Measurements from ENCODE around the gene CTAGE9.
A peak's percentile ranks its signal among the peaks of the same experiment; 100 is the strongest.

Gene CTAGE9

GRCh38 chr6:131685266-131685780 is 25.5 kb downstream of the CTAGE9 start:
- Histone ChIP-seq H3K9ac (ENCODE audit: low read length) (0 out of 2 replicates have a peak overlapping the region, but pooled peaks have one; percentile 5), H4K20me1 (ENCODE audit: low read depth, low read length) (no peaks in the 10 kb centered on the region), H3K4me2 (ENCODE audit: low read depth, low read length, poor library complexity, severe bottlenecking) (peak overlapping the region; percentile 84), H2AFZ (ENCODE audit: low read depth, low read length, severe bottlenecking) (no peak overlapping the region), H3F3A (ENCODE audit: insufficient read depth) (peaks cover 74% of the 10 kb centered on the region), H3K9me2 (replicated peaks; ENCODE audit: insufficient read depth, low read length) (no peaks in the 10 kb centered on the region), H3K27ac (ENCODE audit: low read depth, low read length) (peak overlapping the region; percentile 98), H3K79me2 (ENCODE audit: insufficient read depth, low read length) (no peaks in the 10 kb centered on the region), H3K36me3 (ENCODE audit: low read length) (peaks cover 10% of the 10 kb centered on the region), H3K27me3 (ENCODE audit: low read length) (no peaks in the 10 kb centered on the region), H3K4me3 (ENCODE audit: insufficient read depth, low read length, poor library complexity, severe bottlenecking) (no peak overlapping the region), H3K9me3 (ENCODE audit: insufficient read depth, low read length) (no peaks in the 10 kb centered on the region)
- TF ChIP-seq CTCF (IDR thresholded peaks at IDR 0.05; ENCODE audit: insufficient read depth, low read length, poor library complexity, severe bottlenecking) = no peak
- no peak for TF ChIP-seq EZH2phosphoT487 (conservative IDR thresholded peaks at IDR 0.05; ENCODE audit: low read length)

- H3K4me2 ChIP-seq (ENCODE audit: low read depth, low read length, poor library complexity, severe bottlenecking) = peak overlapping the region; percentile 84
- peaks cover 56% of the 10 kb centered on the region for H3F3A ChIP-seq (ENCODE audit: insufficient read depth)
- TF ChIP-seq CTCF (IDR thresholded peaks at IDR 0.05; ENCODE audit: insufficient read depth, low read length, poor library complexity, severe bottlenecking) (no peak), EZH2phosphoT487 (conservative IDR thresholded peaks at IDR 0.05; ENCODE audit: low read length) (no peak)
Measured at GRCh38 chr6:131683479-131683878, 27.3 kb downstream of the CTAGE9 start.

GRCh38 chr6:131682442-131682841 is 28.4 kb downstream of the CTAGE9 start:
- Histone ChIP-seq H3K4me2 (ENCODE audit: low read depth, low read length, poor library complexity, severe bottlenecking) (peak overlapping the region; percentile 84), H3K9ac (ENCODE audit: low read length) (peak overlapping the region; percentile 37), H4K20me1 (ENCODE audit: low read depth, low read length) (no peaks in the 10 kb centered on the region), H3F3A (ENCODE audit: insufficient read depth) (peaks cover 45% of the 10 kb centered on the region), H3K79me2 (ENCODE audit: insufficient read depth, low read length) (no peaks in the 10 kb centered on the region), H3K27me3 (ENCODE audit: low read length) (no peaks in the 10 kb centered on the region), H3K36me3 (ENCODE audit: low read length) (peaks cover 10% of the 10 kb centered on the region), H2AFZ (ENCODE audit: low read depth, low read length, severe bottlenecking) (no peak overlapping the region), H3K27ac (ENCODE audit: low read depth, low read length) (peak overlapping the region; percentile 98), H3K9me3 (ENCODE audit: insufficient read depth, low read length) (no peaks in the 10 kb centered on the region), H3K9me2 (replicated peaks; ENCODE audit: insufficient read depth, low read length) (no peaks in the 10 kb centered on the region), H3K4me3 (ENCODE audit: insufficient read depth, low read length, poor library complexity, severe bottlenecking) (no peak overlapping the region)
- TF ChIP-seq EZH2phosphoT487 (conservative IDR thresholded peaks at IDR 0.05; ENCODE audit: low read length) (no peak), CTCF (IDR thresholded peaks at IDR 0.05; ENCODE audit: insufficient read depth, low read length, poor library complexity, severe bottlenecking) (no peak)

More at GRCh38 chr6:131683479-131683878, 27.3 kb downstream of the CTAGE9 start:
- Histone ChIP-seq H3K27me3 (ENCODE audit: low read length) (no peaks in the 10 kb centered on the region), H3K79me2 (ENCODE audit: insufficient read depth, low read length) (no peaks in the 10 kb centered on the region), H4K20me1 (ENCODE audit: low read depth, low read length) (no peaks in the 10 kb centered on the region), H2AFZ (ENCODE audit: low read depth, low read length, severe bottlenecking) (peak overlapping the region; percentile 8), H3K36me3 (ENCODE audit: low read length) (peaks cover 10% of the 10 kb centered on the region), H3K4me3 (ENCODE audit: insufficient read depth, low read length, poor library complexity, severe bottlenecking) (no peak overlapping the region), H3K27ac (ENCODE audit: low read depth, low read length) (peak overlapping the region; percentile 98), H3K9ac (ENCODE audit: low read length) (peak overlapping the region; percentile 37), H3K9me3 (ENCODE audit: insufficient read depth, low read length) (no peaks in the 10 kb centered on the region), H3K9me2 (replicated peaks; ENCODE audit: insufficient read depth, low read length) (no peaks in the 10 kb centered on the region)
